HG02943 (cell line): ENCODE data around the gene SCFD2.

Source experiments
- ATAC-seq: cut with Tn5 transposase; IDR thresholded peaks from one replicate; pipeline ENCODE4 v1.9.1; 2021; ENCODE audit warnings: mild to moderate bottlenecking, low read depth, moderate library complexity; ENCODE audit not compliant: unreplicated experiment

Gene SCFD2

GRCh38 chr4:52968691-52969090, 397.2 kb downstream of the SCFD2 start:
- no peak for ATAC-seq

- no peak for ATAC-seq
These were observed 397.6 kb downstream of the SCFD2 start for GRCh38 chr4:52968241-52968640.

GRCh38 chr4:52966781-52967180, 399.1 kb downstream of the SCFD2 start:
- ATAC-seq = no peak

- no peak for ATAC-seq
These were observed 399.7 kb downstream of the SCFD2 start for GRCh38 chr4:52966172-52966571.

- ATAC-seq = no peak
These were observed 401.2 kb downstream of the SCFD2 start for GRCh38 chr4:52964561-52965101.

GRCh38 chr4:52964011-52964410, 401.9 kb downstream of the SCFD2 start:
- no peak for ATAC-seq

GRCh38 chr4:52962721-52963120, 403.1 kb downstream of the SCFD2 start:
- ATAC-seq = no peak

- no peak for ATAC-seq
These were observed 404.0 kb downstream of the SCFD2 start for GRCh38 chr4:52961666-52962412.

GRCh38 chr4:52959541-52959940, 406.3 kb downstream of the SCFD2 start:
- no peak for ATAC-seq

GRCh38 chr4:52957835-52958631, 407.8 kb downstream of the SCFD2 start:
- no peak for ATAC-seq

GRCh38 chr4:52957220-52957686, 408.6 kb downstream of the SCFD2 start:
- ATAC-seq = no peak

GRCh38 chr4:52956691-52957090, 409.2 kb downstream of the SCFD2 start:
- ATAC-seq = no peak

GRCh38 chr4:52954560-52955170, 411.2 kb downstream of the SCFD2 start:
- ATAC-seq = no peak

- ATAC-seq = no peak
These were observed 413.3 kb downstream of the SCFD2 start for GRCh38 chr4:52952540-52952939.

- no peak for ATAC-seq
These were observed 414.8 kb downstream of the SCFD2 start for GRCh38 chr4:52951016-52951415.

GRCh38 chr4:52950226-52950625, 415.6 kb downstream of the SCFD2 start:
- ATAC-seq = no peak

GRCh38 chr4:52949336-52949735, 416.5 kb downstream of the SCFD2 start:
- no peak for ATAC-seq

GRCh38 chr4:52948057-52948423, 417.8 kb downstream of the SCFD2 start:
- ATAC-seq = no peak

- ATAC-seq = no peak
These were observed 418.3 kb downstream of the SCFD2 start for GRCh38 chr4:52947401-52948056.

GRCh38 chr4:52946855-52947254, 419.0 kb downstream of the SCFD2 start:
- ATAC-seq = no peak

- no peak for ATAC-seq
These were observed 419.9 kb downstream of the SCFD2 start for GRCh38 chr4:52945982-52946381.
